ENCODE data around the gene LHFPL3.

The LHFPL3 gene

GRCh38 chr7:104801022-104801421 is 472.6 kb downstream of the LHFPL3 start:
- no peak for DNase-seq (ENCODE audit: low read depth)
- no peaks in the 10 kb centered on the region for H3K4me1 ChIP-seq (ENCODE audit: control insufficient read depth, insufficient read depth, low read length)
- peaks cover 6% of the 10 kb centered on the region for H3K9me3 ChIP-seq (ENCODE audit: control insufficient read depth, low read length)
- peaks cover 13% of the 10 kb centered on the region for H3K27me3 ChIP-seq (replicated peaks; ENCODE audit: control insufficient read depth, insufficient read depth, low read length)
- no peak overlapping the region for H3K9ac ChIP-seq (ENCODE audit: low read length)
- no peaks in the 10 kb centered on the region for H3K36me3 ChIP-seq (ENCODE audit: control insufficient read depth, insufficient read depth, low read length, severe bottlenecking)
- H3K4me3 ChIP-seq (ENCODE audit: low read length), result no peak overlapping the region

GRCh38 chr7:104803931-104804330 is 475.5 kb downstream of the LHFPL3 start:
- Histone ChIP-seq H3K4me3 (ENCODE audit: low read length) (no peak overlapping the region), H3K36me3 (ENCODE audit: control insufficient read depth, insufficient read depth, low read length, severe bottlenecking) (no peaks in the 10 kb centered on the region), H3K9ac (ENCODE audit: low read length) (no peak overlapping the region), H3K27me3 (replicated peaks; ENCODE audit: control insufficient read depth, insufficient read depth, low read length) (peaks cover 9% of the 10 kb centered on the region), H3K9me3 (ENCODE audit: control insufficient read depth, low read length) (peaks cover 10% of the 10 kb centered on the region), H3K4me1 (ENCODE audit: control insufficient read depth, insufficient read depth, low read length) (no peaks in the 10 kb centered on the region)
- no peak for DNase-seq (ENCODE audit: low read depth)

- no peak overlapping the region for H3K4me3 ChIP-seq (ENCODE audit: low read length)
- H3K27me3 ChIP-seq (replicated peaks; ENCODE audit: control insufficient read depth, insufficient read depth, low read length), result peaks cover 5% of the 10 kb centered on the region
- H3K9ac ChIP-seq (ENCODE audit: low read length), result no peak overlapping the region
- DNase-seq (ENCODE audit: low read depth), result no peak
- no peaks in the 10 kb centered on the region for H3K36me3 ChIP-seq (ENCODE audit: control insufficient read depth, insufficient read depth, low read length, severe bottlenecking)
- no peaks in the 10 kb centered on the region for H3K4me1 ChIP-seq (ENCODE audit: control insufficient read depth, insufficient read depth, low read length)
- H3K9me3 ChIP-seq (ENCODE audit: control insufficient read depth, low read length), result peaks cover 10% of the 10 kb centered on the region
These were observed 476.3 kb downstream of the LHFPL3 start for GRCh38 chr7:104804696-104805095.

GRCh38 chr7:104805449-104806317 is 477.3 kb downstream of the LHFPL3 start:
- Histone ChIP-seq H3K9ac (ENCODE audit: low read length) (no peak overlapping the region), H3K9me3 (ENCODE audit: control insufficient read depth, low read length) (peaks cover 10% of the 10 kb centered on the region), H3K36me3 (ENCODE audit: control insufficient read depth, insufficient read depth, low read length, severe bottlenecking) (no peaks in the 10 kb centered on the region)

GRCh38 chr7:104807671-104808070 is 479.3 kb downstream of the LHFPL3 start:
- Histone ChIP-seq H3K9me3 (ENCODE audit: control insufficient read depth, low read length) (peaks cover 10% of the 10 kb centered on the region), H3K36me3 (ENCODE audit: control insufficient read depth, insufficient read depth, low read length, severe bottlenecking) (no peaks in the 10 kb centered on the region), H3K4me1 (ENCODE audit: control insufficient read depth, insufficient read depth, low read length) (no peaks in the 10 kb centered on the region), H3K4me3 (ENCODE audit: low read length) (no peak overlapping the region), H3K9ac (ENCODE audit: low read length) (no peak overlapping the region), H3K27me3 (replicated peaks; ENCODE audit: control insufficient read depth, insufficient read depth, low read length) (peaks cover 16% of the 10 kb centered on the region)
- no peak for DNase-seq (ENCODE audit: low read depth)

More at GRCh38 chr7:104805449-104806317, 477.3 kb downstream of the LHFPL3 start:
- Histone ChIP-seq H3K4me3 (ENCODE audit: low read length) (no peak overlapping the region), H3K27me3 (replicated peaks; ENCODE audit: control insufficient read depth, insufficient read depth, low read length) (peaks cover 13% of the 10 kb centered on the region), H3K4me1 (ENCODE audit: control insufficient read depth, insufficient read depth, low read length) (no peaks in the 10 kb centered on the region)
- no peak for DNase-seq (ENCODE audit: low read depth)

- Histone ChIP-seq H3K4me1 (ENCODE audit: control insufficient read depth, insufficient read depth, low read length) (no peaks in the 10 kb centered on the region), H3K9ac (ENCODE audit: low read length) (no peak overlapping the region), H3K36me3 (ENCODE audit: control insufficient read depth, insufficient read depth, low read length, severe bottlenecking) (no peaks in the 10 kb centered on the region), H3K27me3 (replicated peaks; ENCODE audit: control insufficient read depth, insufficient read depth, low read length) (peaks cover 16% of the 10 kb centered on the region), H3K4me3 (ENCODE audit: low read length) (no peak overlapping the region), H3K9me3 (ENCODE audit: control insufficient read depth, low read length) (peaks cover 4% of the 10 kb centered on the region)
- no peak for DNase-seq (ENCODE audit: low read depth)
These were observed 481.5 kb downstream of the LHFPL3 start for GRCh38 chr7:104809906-104810305.

- no peak for DNase-seq (ENCODE audit: low read depth)
- no peaks in the 10 kb centered on the region for H3K36me3 ChIP-seq (ENCODE audit: control insufficient read depth, insufficient read depth, low read length, severe bottlenecking)
- H3K27me3 ChIP-seq (replicated peaks; ENCODE audit: control insufficient read depth, insufficient read depth, low read length), result peaks cover 33% of the 10 kb centered on the region
- no peaks in the 10 kb centered on the region for H3K9me3 ChIP-seq (ENCODE audit: control insufficient read depth, low read length)
- no peak overlapping the region for H3K4me3 ChIP-seq (ENCODE audit: low read length)
- no peak overlapping the region for H3K9ac ChIP-seq (ENCODE audit: low read length)
- H3K4me1 ChIP-seq (ENCODE audit: control insufficient read depth, insufficient read depth, low read length), result peaks cover 1% of the 10 kb centered on the region
These were observed 485.7 kb downstream of the LHFPL3 start for GRCh38 chr7:104814126-104814525.

GRCh38 chr7:104814671-104815400 is 486.4 kb downstream of the LHFPL3 start:
- H3K4me3 ChIP-seq (ENCODE audit: low read length), result no peak overlapping the region
- peaks cover 37% of the 10 kb centered on the region for H3K27me3 ChIP-seq (replicated peaks; ENCODE audit: control insufficient read depth, insufficient read depth, low read length)
- H3K36me3 ChIP-seq (ENCODE audit: control insufficient read depth, insufficient read depth, low read length, severe bottlenecking), result no peaks in the 10 kb centered on the region
- no peak overlapping the region for H3K9ac ChIP-seq (ENCODE audit: low read length)
- no peak for DNase-seq (ENCODE audit: low read depth)
- no peaks in the 10 kb centered on the region for H3K9me3 ChIP-seq (ENCODE audit: control insufficient read depth, low read length)
- peaks cover 8% of the 10 kb centered on the region for H3K4me1 ChIP-seq (ENCODE audit: control insufficient read depth, insufficient read depth, low read length)

- H3K36me3 ChIP-seq (ENCODE audit: control insufficient read depth, insufficient read depth, low read length, severe bottlenecking), result no peaks in the 10 kb centered on the region
- H3K9me3 ChIP-seq (ENCODE audit: control insufficient read depth, low read length), result no peaks in the 10 kb centered on the region
- DNase-seq (ENCODE audit: low read depth), result no peak
- no peak overlapping the region for H3K9ac ChIP-seq (ENCODE audit: low read length)
- no peak overlapping the region for H3K4me3 ChIP-seq (ENCODE audit: low read length)
- H3K4me1 ChIP-seq (ENCODE audit: control insufficient read depth, insufficient read depth, low read length), result peaks cover 8% of the 10 kb centered on the region
- H3K27me3 ChIP-seq (replicated peaks; ENCODE audit: control insufficient read depth, insufficient read depth, low read length), result peaks cover 39% of the 10 kb centered on the region
These were observed 488.1 kb downstream of the LHFPL3 start for GRCh38 chr7:104816537-104816936.

- Histone ChIP-seq H3K9ac (ENCODE audit: low read length) (no peak overlapping the region), H3K4me3 (ENCODE audit: low read length) (no peak overlapping the region), H3K27me3 (replicated peaks; ENCODE audit: control insufficient read depth, insufficient read depth, low read length) (peaks cover 39% of the 10 kb centered on the region), H3K4me1 (ENCODE audit: control insufficient read depth, insufficient read depth, low read length) (peaks cover 8% of the 10 kb centered on the region), H3K36me3 (ENCODE audit: control insufficient read depth, insufficient read depth, low read length, severe bottlenecking) (no peaks in the 10 kb centered on the region), H3K9me3 (ENCODE audit: control insufficient read depth, low read length) (no peaks in the 10 kb centered on the region)
- no peak for DNase-seq (ENCODE audit: low read depth)
These were observed 490.8 kb downstream of the LHFPL3 start for GRCh38 chr7:104818961-104819880.
